Osteoblast (primary cell): ENCODE measurements around the gene RBM44. TPM values are rescaled to one million over a fixed set of nuclear protein-coding genes. Genes with fewer than 3 reads are reported as not detected.
"Not testable (repeated sequence)": the region's sequence is repeated elsewhere in the genome, so short reads cannot be mapped to it uniquely, and the experiment has no call there.

Experiments
- DNase-seq: peaks from one replicate; pipeline ENCODE4 v3.0.0; 2011; ENCODE audit warnings: low spot score, mixed read lengths; ENCODE audit not compliant: insufficient read length; ENCODE audit errors: missing footprints
- H2AFZ ChIP-seq: 2 replicates; pipeline ENCODE4 v1.6.0; 2011; ENCODE audit warnings: mild to moderate bottlenecking, low read length
- H3K27ac ChIP-seq: 2 replicates; pipeline ENCODE4 v1.5.1; 2011; ENCODE audit warnings: mild to moderate bottlenecking, low read depth, low read length, moderate library complexity
- H3K27me3 ChIP-seq: 2 replicates; pipeline ENCODE4 v1.6.0; 2012; ENCODE audit warnings: mild to moderate bottlenecking, control low read depth, inconsistent platforms, low read length, moderate library complexity; ENCODE audit not compliant: insufficient read depth
- H3K36me3 ChIP-seq: 2 replicates; pipeline ENCODE4 v1.5.1; 2011; ENCODE audit warnings: mild to moderate bottlenecking, low read length, control low read depth, moderate library complexity; ENCODE audit not compliant: insufficient read depth
- H3K4me1 ChIP-seq: 2 replicates; pipeline ENCODE4 v1.5.1; 2011; ENCODE audit warnings: mild to moderate bottlenecking, low read length, control low read depth, moderate library complexity; ENCODE audit not compliant: insufficient read depth
- H3K4me2 ChIP-seq: 2 replicates; pipeline ENCODE4 v1.6.0; 2011; ENCODE audit warnings: mild to moderate bottlenecking, low read length; ENCODE audit not compliant: insufficient read depth
- H3K4me3 ChIP-seq: fragments of 200-600 bp; sonication (generic); 3 replicates; pipeline ENCODE4 v1.5.1; 2012; ENCODE audit warnings: mild to moderate bottlenecking, low read length, inconsistent platforms; ENCODE audit not compliant: insufficient read depth
- H3K79me2 ChIP-seq: 2 replicates; pipeline ENCODE4 v1.6.0; 2012; ENCODE audit warnings: mild to moderate bottlenecking, low read length, control low read depth, inconsistent platforms; ENCODE audit not compliant: insufficient read depth
- H3K9me3 ChIP-seq: 2 replicates; pipeline ENCODE4 v1.5.1; 2011; ENCODE audit warnings: low read depth, low read length, control low read depth
- H4K20me1 ChIP-seq: 2 replicates; pipeline ENCODE4 v1.6.0; 2012; ENCODE audit warnings: mild to moderate bottlenecking, low read length, control low read depth; ENCODE audit not compliant: insufficient read depth
- CTCF ChIP-seq: IDR thresholded peaks from 2 replicates; pipeline ENCODE4 v1.5.1; 2011; ENCODE audit warnings: mild to moderate bottlenecking, low read depth, low read length, moderate library complexity; ENCODE audit errors: extremely low read depth
- total RNA-seq: library from RNA; depleted of rRNA; stranded (reverse); fragments of >200 nt; gene quantifications from 2 replicates; pipeline ENCODE4 v1.2.3, GENCODE V29; 2012

The RBM44 gene
- total RNA-seq, 1 donor = 0.72 TPM

DNA sequence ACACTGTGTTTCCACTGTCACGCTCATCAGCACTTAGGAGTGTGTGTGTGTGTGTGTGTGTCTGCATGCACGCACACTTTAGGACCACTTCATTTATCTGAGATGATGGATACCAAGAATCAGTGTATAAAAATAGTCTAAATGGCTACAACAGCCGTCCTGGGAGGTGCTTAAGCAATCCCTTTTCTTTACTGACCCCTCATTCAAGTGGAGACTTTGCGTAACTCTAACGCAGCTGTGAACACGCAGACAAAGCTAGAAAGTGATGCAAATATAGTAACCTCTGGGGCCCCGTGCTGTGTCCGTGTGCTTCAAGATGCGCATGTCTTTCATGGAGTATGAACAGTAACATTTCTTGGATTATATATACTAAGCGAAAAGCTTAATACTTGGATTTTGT, 40.4 kb upstream of the RBM44 start:
- no peak for DNase-seq
- TF ChIP-seq CTCF = no peak
- H3K36me3 ChIP-seq = peaks cover 39% of the 10 kb centered on the region

GRCh38 chr2:237759176-237759575, 39.4 kb upstream of the RBM44 start:
- H3K9me3 ChIP-seq = no peaks in the 10 kb centered on the region
- H3K27me3 ChIP-seq = no peaks in the 10 kb centered on the region
- H3K36me3 ChIP-seq = peaks cover 39% of the 10 kb centered on the region
- H3K27ac ChIP-seq = no peak overlapping the region
- H4K20me1 ChIP-seq = no peaks in the 10 kb centered on the region
- no peak overlapping the region for H3K4me3 ChIP-seq
- H3K79me2 ChIP-seq = no peaks in the 10 kb centered on the region
- H3K4me2 ChIP-seq = no peak overlapping the region
- H2AFZ ChIP-seq = no peak overlapping the region
- no peak for DNase-seq
- H3K4me1 ChIP-seq = peaks cover 11% of the 10 kb centered on the region
- no peak for TF ChIP-seq CTCF

More for the DNA sequence above, 40.4 kb upstream of the RBM44 start:
- no peak overlapping the region for H2AFZ ChIP-seq
- no peaks in the 10 kb centered on the region for H3K27me3 ChIP-seq
- no peak overlapping the region for H3K4me2 ChIP-seq
- H3K9me3 ChIP-seq = no peaks in the 10 kb centered on the region
- no peak overlapping the region for H3K4me3 ChIP-seq
- no peaks in the 10 kb centered on the region for H3K79me2 ChIP-seq
- no peak overlapping the region for H3K27ac ChIP-seq
- H4K20me1 ChIP-seq = no peaks in the 10 kb centered on the region
- peaks cover 11% of the 10 kb centered on the region for H3K4me1 ChIP-seq

DNA sequence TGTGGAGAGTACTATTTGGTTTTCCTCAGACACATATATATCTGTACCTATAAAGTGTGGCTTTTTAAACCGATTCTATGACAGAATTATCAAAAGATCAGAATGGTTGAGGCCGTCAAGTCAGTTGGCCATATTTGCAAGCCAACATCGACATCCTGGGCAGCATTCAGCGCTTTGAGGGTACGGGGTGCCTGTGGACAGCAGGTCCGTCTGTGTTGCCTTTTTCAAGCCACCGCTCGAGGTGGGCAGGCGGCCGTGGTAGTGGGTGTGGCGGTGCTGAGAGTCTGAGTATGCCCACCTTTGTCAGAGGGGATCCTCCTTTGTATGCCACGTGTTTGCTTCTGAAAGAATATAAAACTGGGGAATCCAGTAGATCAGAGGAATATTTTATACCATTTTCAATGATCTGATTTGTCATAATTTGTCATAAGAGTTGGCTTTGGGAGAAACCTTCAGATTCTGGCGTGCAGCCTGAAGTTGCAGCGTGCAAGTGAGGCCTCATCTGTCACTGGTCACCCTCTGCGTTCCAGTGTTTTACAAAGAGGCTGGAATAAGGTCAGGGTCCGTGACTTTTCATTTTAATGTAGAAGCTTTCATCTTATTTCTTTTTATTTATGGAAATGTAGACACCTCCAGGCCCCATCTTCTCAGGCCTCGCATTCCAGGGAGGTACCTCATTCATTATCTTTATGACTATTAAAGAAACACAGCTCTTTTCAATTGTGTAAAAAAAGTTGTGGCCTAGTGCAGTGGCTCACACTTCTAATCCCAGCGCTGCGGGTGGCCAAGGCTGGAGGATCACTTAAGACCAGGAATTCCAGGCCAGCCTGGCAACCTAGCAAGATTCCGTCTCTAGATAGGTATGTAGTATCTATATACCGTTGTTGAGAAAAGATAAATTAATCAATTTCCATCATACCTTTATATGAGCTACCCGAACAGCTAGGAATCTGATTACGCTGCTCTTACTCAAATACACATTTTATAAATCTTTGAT, 37.8 kb upstream of the RBM44 start:
- Histone ChIP-seq H3K27me3 (no peaks in the 10 kb centered on the region), H3K9me3 (no peaks in the 10 kb centered on the region), H4K20me1 (no peaks in the 10 kb centered on the region), H3K27ac (no peak overlapping the region), H3K4me1 (peaks cover 15% of the 10 kb centered on the region), H3K79me2 (no peaks in the 10 kb centered on the region), H3K4me3 (no peak overlapping the region), H2AFZ (no peak overlapping the region), H3K4me2 (no peak overlapping the region), H3K36me3 (peaks cover 33% of the 10 kb centered on the region)
- no peak for DNase-seq
- no peak for TF ChIP-seq CTCF

GRCh38 chr2:237762291-237763182, 36.0 kb upstream of the RBM44 start:
- H3K79me2 ChIP-seq, H4K20me1 ChIP-seq, H2AFZ ChIP-seq, H3K27me3 ChIP-seq, DNase-seq, H3K9me3 ChIP-seq, H3K4me3 ChIP-seq: not testable (repeated sequence)
- H3K36me3 ChIP-seq = peaks cover 16% of the 10 kb centered on the region
- H3K27ac ChIP-seq = peak overlapping the region; percentile 66
- H3K4me1 ChIP-seq = peaks cover 24% of the 10 kb centered on the region
- H3K4me2 ChIP-seq = peak overlapping the region; percentile 51
